K562 (cell line): ENCODE data around the gene CHAC1. TPM values are rescaled to one million over a fixed set of nuclear protein-coding genes. Genes with fewer than 3 reads are reported as not detected.

Experiments used
- CTCF ChIP-seq, 3 experiments: IDR thresholded peaks in 2 of 3; conservative IDR thresholded peaks in 1 of 3; 2 replicates each; pipeline ENCODE4 v1.5.1; 2011 to 2012; ENCODE audit warnings: low read length in 3 of 3, mild to moderate bottlenecking in 3 of 3, control low read depth in 2 of 3, improper control_type of control experiment in 1 of 3, inconsistent platforms in 1 of 3, low read depth in 1 of 3, mixed read lengths in 1 of 3, moderate library complexity in 1 of 3; ENCODE audit not compliant: insufficient read depth in 2 of 3
- DLX4 ChIP-seq: fragments of 250-450 bp; sonication (Bioruptor Pico); IDR thresholded peaks from 2 replicates; pipeline ENCODE4 v1.6.1; 2021; ENCODE audit warnings: mild to moderate bottlenecking
- FOXP1 ChIP-seq: sonication (generic); formaldehyde crosslinking; IDR thresholded peaks from 2 replicates; pipeline ENCODE4 v1.8.0; 2022; ENCODE audit warnings: mild to moderate bottlenecking, missing genetic modification reagents
- GABPA ChIP-seq: fragments of 200-800 bp; sonication (Bioruptor generic); conservative IDR thresholded peaks from 2 replicates; pipeline ENCODE4 v1.6.1; 2016; ENCODE audit warnings: low read depth, missing genetic modification characterization, missing compliant biosample characterization
- HCFC1 ChIP-seq: IDR thresholded peaks from 2 replicates; pipeline ENCODE4 v1.6.1; 2012; ENCODE audit warnings: low read depth, low read length, improper control_type of control experiment
- HNRNPH1 ChIP-seq: fragments of 200-400 bp; formaldehyde crosslinking; optimal IDR thresholded peaks from 2 replicates; pipeline ENCODE3; 2017; ENCODE audit warnings: low read depth, mild to moderate bottlenecking, low read length, moderate library complexity
- KDM5B ChIP-seq: fragments of 200-600 bp; sonication (generic); IDR thresholded peaks from 2 replicates; pipeline ENCODE4 v1.6.1; 2012; ENCODE audit warnings: low read depth, mild to moderate bottlenecking, moderate library complexity, low read length, control low read depth, inconsistent platforms; ENCODE audit not compliant: insufficient replicate concordance
- L3MBTL2 ChIP-seq: fragments of 450-650 bp; IDR thresholded peaks from 2 replicates; pipeline ENCODE4 v1.6.1; 2016; ENCODE audit warnings: mild to moderate bottlenecking, moderate library complexity
- MED1 ChIP-seq: sonication (generic); formaldehyde crosslinking; IDR thresholded peaks from 2 replicates; pipeline ENCODE4 v1.8.1; 2023; ENCODE audit warnings: missing genetic modification reagents, borderline replicate concordance
- PHTF2 ChIP-seq: fragments of 250-450 bp; sonication (Bioruptor Pico); IDR thresholded peaks from 2 replicates; pipeline ENCODE4 v1.5.0; 2021; ENCODE audit warnings: mild to moderate bottlenecking
- SNIP1 ChIP-seq: fragments of 450-650 bp; IDR thresholded peaks from 2 replicates; pipeline ENCODE4 v1.7.1; 2017; ENCODE audit warnings: low read depth, mild to moderate bottlenecking
- TAF15 ChIP-seq: fragments of 200-400 bp; formaldehyde crosslinking; IDR thresholded peaks from 2 replicates; pipeline ENCODE4 v1.6.1; 2017; ENCODE audit warnings: mild to moderate bottlenecking, low read depth, low read length, moderate library complexity
- TAL1 ChIP-seq: fragments of 450-650 bp; IDR thresholded peaks from 2 replicates; pipeline ENCODE4 v1.6.1; 2016; ENCODE audit warnings: mild to moderate bottlenecking
- TCF15 ChIP-seq: fragments of 250-450 bp; sonication (Bioruptor Pico); IDR thresholded peaks from 2 replicates; pipeline ENCODE4 v1.8.0; 2022; ENCODE audit warnings: moderate library complexity, mild to moderate bottlenecking, inconsistent platforms
- TCF7L2 ChIP-seq: fragments of 150-350 bp; IDR thresholded peaks from 2 replicates; pipeline ENCODE4 v1.6.1; 2016; ENCODE audit warnings: low read depth, mild to moderate bottlenecking, low read length, moderate library complexity
- THAP12 ChIP-seq: fragments of 250-450 bp; sonication (Bioruptor Pico); IDR thresholded peaks from 2 replicates; pipeline ENCODE4 v1.9.0; 2021; ENCODE audit warnings: mild to moderate bottlenecking, inconsistent platforms
- THRAP3 ChIP-seq: fragments of 450-650 bp; IDR thresholded peaks from 2 replicates; pipeline ENCODE4 v1.6.1; 2016; ENCODE audit warnings: mild to moderate bottlenecking, inconsistent platforms, borderline replicate concordance
- ZHX1 ChIP-seq: fragments of 150-350 bp; conservative IDR thresholded peaks from 2 replicates; pipeline ENCODE4 v1.6.1; 2014; ENCODE audit warnings: low read length
- ZNF133 ChIP-seq: fragments of 250-450 bp; sonication (Bioruptor Pico); IDR thresholded peaks from 2 replicates; pipeline ENCODE4 v1.4.0; 2020; ENCODE audit warnings: mild to moderate bottlenecking
- ZNF311 ChIP-seq: fragments of 250-450 bp; sonication (Bioruptor Pico); IDR thresholded peaks from 2 replicates; pipeline ENCODE4 v1.4.0; 2020; ENCODE audit warnings: mild to moderate bottlenecking, moderate library complexity
- polyA plus RNA-seq, 8 experiments: library from polyadenylated mRNA; depleted of rRNA in 4 of 8; stranded (reverse) in 5 of 8; unstranded in 3 of 8; fragments of >200 nt; fragmentation: Nextera tagmentation in 2 of 8; fragmentation: Illumina TruSeq in 1 of 8; extraction: Ambion mirVana in 2 of 8; extraction: Trizol in 1 of 8; gene quantifications; 2 replicates each; pipeline versions ENCODE4 v1.2.1 to v1.2.3, GENCODE V29; 2011 to 2014; ENCODE audit warnings: inconsistent platforms in 1 of 8, missing spikeins in 1 of 8
- total RNA-seq, 7 experiments: library from RNA; depleted of rRNA in 6 of 7; stranded (reverse); fragments of >200 nt in 6 of 7; fragmentation: Illumina TruSeq in 2 of 7; extraction: Trizol in 2 of 7; gene quantifications; 2 replicates each; pipeline versions ENCODE4 v1.2.1 to v1.2.3, GENCODE V29; 2011 to 2021; ENCODE audit warnings: low replicate concordance in 1 of 7

CHAC1 gene
- total and polyA plus RNA-seq, 9 of the 15 experiments (the other 6 are each of a cell fraction or from before 2014, with no cell fraction given) = 0.47 to 39.0 (median 7.5) TPM

- TF ChIP-seq HCFC1 (peak; percentile 29; the same call in 1 of the 2 replicates), SNIP1 (no peak), KDM5B (peak; percentile 59), TCF15 (CRISPR knock-in tag) (no peak), DLX4 (CRISPR knock-in tag) (no peak), CTCF (IDR thresholded peaks at IDR 0.05 in 2 of 3, conservative IDR thresholded peaks at IDR 0.05 in 1 of 3; ENCODE audit: insufficient read depth in 2 of 3, low read depth in 1 of 3, low read length in 3 of 3) (peak; percentile 48 to 68 (median 63)), FOXP1 (CRISPR knock-in tag) (peak; percentile 78; the same call in 1 of the 2 replicates), PHTF2 (CRISPR knock-in tag) (no peak), ZNF311 (CRISPR knock-in tag) (no peak), GABPA (tag) (peak; percentile 82), L3MBTL2 (peak; percentile 84; the same call in 1 of the 2 replicates), MED1 (CRISPR knock-in tag) (no peak), TCF7L2 (no peak), ZNF133 (CRISPR knock-in tag) (no peak), HNRNPH1 (no peak), TAF15 (no peak), THAP12 (CRISPR knock-in tag) (0 out of 2 replicates have a peak, but pooled peaks have one; percentile 6), ZHX1 (0 out of 2 replicates have a peak, but pooled peaks have one; percentile 21), TAL1 (no peak), THRAP3 (no peak)
These were observed 11.5 kb upstream of the CHAC1 start (continued) for GRCh38 chr15:40941528-40942336.
